HG03135 (cell line): ENCODE results near the gene TREML2.
A peak's percentile ranks its signal among the peaks of the same experiment; 100 is the strongest.
"Not testable (repeated sequence)": the region's sequence is repeated elsewhere in the genome, so short reads cannot be mapped to it uniquely, and the experiment has no call there.

Experiments
- ATAC-seq: cut with Tn5 transposase; IDR thresholded peaks from one replicate; pipeline ENCODE4 v1.9.1; 2021; ENCODE audit warnings: mild to moderate bottlenecking, moderate library complexity; ENCODE audit not compliant: unreplicated experiment

The TREML2 gene, protein sequence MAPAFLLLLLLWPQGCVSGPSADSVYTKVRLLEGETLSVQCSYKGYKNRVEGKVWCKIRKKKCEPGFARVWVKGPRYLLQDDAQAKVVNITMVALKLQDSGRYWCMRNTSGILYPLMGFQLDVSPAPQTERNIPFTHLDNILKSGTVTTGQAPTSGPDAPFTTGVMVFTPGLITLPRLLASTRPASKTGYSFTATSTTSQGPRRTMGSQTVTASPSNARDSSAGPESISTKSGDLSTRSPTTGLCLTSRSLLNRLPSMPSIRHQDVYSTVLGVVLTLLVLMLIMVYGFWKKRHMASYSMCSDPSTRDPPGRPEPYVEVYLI

DNA sequence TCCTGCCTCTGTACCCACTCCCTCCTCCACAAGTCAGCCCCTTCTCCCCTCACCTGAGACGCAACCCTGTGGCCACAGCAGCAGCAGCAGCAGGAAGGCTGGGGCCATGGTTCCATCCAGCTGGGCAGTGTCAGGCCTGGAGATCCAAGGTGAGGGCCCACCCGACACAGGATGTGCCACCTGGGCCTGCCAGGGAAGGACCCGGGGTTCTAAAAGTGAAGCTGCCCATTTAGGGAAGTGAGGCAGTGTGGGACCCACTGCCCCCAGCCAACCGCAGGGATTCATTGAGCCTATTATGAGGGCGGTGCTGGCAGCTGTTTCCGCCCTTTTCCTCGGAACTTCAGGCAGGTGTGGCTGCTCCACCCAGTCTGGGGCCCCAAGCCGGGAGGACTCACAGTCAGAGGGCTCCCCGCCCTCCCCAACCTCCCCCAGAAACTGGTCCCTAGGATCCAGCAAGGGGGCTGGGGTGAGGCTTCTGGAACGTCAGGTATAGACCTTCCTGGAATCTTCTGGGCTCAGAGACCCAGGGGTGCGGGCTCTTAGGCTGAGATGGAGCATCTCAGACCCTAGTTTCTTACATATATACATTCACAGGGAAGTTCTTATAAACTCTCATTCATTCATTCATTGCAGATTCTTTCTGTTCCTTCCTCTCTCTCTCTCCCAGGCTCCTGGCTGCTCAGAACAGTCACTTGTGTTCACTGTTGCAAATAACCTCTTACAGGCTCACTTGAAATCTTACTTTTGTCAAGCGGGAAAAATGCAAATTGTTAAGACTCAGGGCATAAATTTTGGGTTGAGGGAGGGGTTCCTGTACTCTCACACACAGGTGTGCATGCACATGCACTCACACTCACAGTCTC, at the start of gene TREML2:
TSS of gene TREML2 (minus strand) at position 249 of the 863 bp plus-strand sequence. CDS start at position 108, 141 bp downstream.
- ATAC-seq, result peak; percentile 44

DNA sequence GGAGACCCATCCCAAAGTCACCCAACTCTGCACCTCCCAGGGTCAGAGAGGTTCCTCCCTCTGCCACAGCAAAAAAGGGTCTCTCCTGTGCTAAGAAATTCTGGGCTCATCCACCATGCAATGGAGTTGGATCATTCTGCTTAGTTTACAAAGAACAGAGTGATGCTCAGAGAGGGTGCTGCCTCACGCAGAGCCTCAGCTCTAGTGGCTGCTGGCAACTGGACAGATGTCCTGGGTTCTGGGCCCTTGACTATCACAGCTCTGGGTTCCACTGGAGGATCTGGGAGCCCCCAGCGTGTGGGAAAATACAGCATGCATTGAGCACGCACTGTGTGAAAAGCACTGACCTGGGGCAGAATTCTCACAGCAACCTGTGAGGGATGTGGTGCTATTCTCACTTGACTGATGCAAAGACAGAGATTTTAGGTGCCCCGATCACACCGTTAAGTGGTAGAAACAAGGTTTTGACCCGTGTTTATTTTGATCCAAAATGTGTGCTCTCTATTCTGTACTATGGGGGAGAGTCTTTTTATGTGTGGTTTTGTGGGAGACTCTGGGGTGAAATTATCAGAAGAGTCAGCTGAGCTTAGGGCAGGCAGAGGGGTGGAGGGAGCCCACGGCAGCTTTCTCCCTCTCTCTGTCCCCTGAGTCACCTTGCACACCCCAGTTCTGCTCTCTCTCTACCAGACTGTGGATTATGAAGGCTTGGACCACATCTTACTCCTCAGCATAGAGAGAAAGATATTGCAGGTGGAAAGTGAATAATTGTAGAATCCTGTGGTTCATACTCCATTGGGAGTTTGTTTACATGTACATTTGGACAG, 47.1 kb upstream of the TREML2 start:
- ATAC-seq, result no peak

DNA sequence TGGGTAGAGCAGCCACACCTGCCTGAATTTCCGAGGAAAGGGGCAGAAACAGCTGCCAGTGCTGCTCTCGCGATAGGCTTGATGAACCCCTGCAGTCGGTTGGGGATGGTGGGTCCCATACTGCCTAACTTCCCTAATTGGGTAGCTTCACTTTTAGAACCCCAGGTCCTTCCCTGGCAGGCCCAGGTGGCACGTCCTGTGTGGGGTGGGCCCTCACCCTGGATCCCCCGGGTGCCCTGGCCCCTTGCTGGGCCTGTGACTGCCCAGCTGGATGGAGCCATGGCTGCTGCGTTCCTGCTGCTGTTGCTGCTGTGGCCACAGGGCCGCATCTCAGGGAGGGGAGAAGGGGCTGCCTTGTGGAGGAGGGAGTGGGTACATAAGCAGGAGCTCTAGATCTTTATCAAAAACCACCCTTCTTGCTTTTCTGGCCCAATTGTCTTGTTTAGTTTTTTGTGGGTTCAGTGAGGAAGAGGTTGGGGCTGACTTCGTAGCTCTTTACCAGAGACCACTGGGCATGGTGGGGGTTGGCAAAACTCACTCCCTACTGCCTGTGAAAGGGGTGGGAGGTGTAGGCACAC, 46.4 kb upstream of the TREML2 start:
- no peak for ATAC-seq

DNA sequence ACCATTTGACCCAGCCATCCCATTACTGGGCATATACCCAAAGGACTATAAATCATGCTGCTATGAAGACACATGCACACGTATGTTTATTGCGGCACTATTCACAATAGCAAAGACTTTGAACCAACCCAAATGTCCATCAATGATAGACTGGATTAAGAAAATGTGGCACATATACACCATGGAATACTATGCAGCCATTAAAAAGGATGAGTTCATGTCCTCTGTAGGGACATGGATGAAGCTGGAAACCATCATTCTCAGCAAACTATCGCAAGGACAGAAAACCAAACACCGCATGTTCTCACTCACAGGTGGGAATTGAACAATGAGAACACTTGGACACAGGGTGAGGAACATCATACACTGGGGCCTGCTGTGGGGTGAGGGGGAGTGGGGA, 45.6 kb upstream of the TREML2 start:
- ATAC-seq, result not testable (repeated sequence)

DNA sequence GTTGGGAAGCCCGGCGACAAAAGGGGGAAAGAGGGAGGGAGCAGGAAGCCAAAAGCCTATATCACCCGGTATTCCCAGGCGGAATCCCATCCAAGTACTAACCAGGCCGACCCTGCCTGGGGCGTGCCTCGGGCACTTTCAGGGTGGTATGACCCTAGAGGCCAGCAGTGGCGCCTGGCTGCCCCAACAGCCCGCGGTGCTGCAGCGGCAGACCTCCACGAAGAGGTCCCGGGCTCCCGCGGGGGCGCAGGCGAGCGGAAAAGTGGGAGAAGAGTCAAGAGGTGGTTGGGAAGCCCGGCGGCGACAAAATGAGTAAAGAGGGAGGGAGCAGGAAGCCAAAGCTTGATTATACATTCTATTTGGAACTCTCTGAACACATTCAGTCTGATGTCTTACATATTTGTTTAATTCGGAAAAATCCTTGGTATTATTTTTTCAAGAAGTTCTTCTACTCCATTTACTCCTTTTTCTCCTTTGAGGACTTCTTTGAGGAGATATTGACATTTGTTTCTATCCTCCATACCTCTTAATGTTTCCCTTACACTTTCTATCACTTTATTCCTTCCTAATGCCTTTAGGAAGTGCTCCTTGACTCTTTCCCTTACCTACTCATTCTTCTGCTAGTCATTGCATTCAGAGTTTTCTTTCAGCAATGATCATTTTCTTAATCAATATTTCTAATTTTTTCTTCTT, 38.7 kb upstream of the TREML2 start:
- ATAC-seq, result no peak

DNA sequence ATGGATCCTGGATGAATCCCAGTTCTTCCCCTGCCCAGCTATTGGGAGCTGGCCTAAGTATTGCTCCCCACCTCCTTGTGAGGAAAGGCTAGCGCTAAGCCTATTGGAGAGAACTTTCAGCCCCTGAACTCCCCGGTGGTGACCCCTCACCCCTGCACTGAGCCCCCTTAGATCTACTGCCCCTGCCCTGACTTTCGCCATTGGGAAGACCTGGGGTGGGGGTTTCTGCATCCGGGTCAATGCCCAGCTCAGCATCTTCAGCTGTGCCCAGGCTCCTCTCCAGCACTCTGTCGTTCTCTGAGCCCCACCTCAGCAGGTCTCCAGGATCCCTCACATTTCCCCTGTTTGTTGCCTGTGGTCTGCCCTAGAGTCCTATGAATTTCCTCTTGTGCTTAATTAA, 36.2 kb upstream of the TREML2 start:
- ATAC-seq, result no peak

DNA sequence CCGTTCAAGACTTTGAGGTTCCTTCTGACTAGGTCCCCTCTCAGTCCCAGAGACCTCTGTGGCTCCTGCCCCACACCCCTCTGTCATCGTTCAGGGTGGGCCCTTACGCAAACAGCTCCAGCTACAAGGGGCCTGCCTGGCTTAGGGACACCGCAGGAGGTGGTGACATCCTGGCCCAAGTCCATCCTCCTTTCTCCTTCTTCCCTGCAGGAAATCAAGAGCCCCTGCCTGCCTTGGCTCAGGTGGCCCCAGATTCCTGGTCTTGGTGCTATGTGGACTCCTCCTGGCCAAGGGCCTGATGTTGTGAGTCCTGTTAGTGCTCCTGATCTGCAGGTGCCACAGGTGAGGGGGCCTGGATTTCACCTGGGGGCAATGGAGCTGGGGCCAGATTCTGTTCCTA, 35.3 kb upstream of the TREML2 start:
- no peak for ATAC-seq

DNA sequence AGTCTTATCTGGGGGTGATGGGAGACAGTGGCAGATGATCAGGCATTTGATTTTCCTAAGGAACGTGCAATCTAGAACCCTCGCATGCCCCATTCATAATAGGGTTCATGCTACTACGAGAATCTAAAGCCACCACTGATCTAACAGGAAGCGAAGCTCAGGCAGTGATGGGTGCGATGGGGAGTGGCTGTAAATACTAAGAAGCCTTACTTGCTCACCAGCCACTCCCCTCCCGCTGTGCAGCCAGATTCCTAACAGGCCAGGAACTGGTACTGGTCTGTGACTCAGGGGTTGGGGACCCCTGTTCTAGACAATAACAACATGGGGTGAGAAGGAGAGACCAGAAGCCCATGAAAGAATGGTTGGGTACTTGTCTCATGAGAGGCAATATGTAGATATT, 31.7 kb upstream of the TREML2 start:
- ATAC-seq, result no peak

DNA sequence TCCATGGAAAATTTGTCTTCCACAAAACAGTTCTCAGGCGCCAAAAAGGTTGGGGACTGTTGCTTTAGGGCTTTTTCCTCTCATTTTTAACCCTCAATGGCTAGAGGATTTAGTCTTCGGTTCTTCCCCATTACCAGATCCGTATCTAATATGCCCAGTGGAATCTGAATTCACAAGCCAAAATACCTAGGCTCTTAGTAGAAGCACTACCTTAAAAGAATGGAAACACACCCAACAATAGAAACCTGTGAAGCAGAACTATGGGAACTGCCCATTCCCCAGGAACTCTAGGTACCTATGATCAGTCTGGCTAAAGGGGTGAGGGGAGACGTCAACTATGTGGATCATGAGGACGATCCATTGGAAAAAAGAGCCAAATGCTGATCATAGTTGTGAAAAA, 30.3 kb upstream of the TREML2 start:
- ATAC-seq, result no peak

DNA sequence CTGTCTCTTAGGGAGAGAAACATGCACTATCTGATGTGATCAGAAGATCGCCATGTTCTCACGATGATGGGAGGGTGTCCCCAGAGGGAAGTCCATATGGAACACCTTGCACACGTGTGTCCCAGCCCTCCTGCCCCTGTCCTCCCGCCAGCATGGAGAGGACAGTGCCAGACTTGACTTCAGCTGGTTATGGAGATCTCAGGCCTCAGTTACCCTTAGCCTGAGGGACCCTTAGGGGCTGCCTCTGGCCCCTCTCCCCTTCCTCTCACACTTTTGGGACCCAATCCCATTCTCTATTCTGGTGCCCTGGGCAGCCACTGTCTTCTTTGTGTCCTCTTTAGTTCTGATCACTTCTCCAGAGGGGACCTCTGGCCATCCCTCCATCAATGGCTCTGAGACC, 28.8 kb upstream of the TREML2 start:
- no peak for ATAC-seq

DNA sequence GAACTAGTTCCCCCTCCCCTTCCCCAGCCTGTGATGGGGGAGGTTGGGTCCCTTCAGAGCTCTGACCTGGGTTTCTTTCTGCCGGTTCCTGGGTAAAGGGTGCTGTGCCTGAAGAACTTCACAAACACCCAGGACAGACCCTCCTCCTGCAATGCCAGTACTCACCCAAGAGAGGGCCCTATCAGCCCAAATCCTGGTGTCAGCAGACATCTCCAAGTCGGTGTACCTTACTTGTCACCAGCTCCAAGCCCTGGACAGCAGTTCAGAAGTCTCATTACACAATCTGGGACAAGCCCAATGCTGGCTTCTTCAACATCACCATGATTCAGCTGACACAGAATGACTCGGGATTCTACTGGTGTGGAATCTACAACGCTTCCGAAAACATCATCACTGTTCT, 27.7 kb upstream of the TREML2 start:
- ATAC-seq, result no peak

DNA sequence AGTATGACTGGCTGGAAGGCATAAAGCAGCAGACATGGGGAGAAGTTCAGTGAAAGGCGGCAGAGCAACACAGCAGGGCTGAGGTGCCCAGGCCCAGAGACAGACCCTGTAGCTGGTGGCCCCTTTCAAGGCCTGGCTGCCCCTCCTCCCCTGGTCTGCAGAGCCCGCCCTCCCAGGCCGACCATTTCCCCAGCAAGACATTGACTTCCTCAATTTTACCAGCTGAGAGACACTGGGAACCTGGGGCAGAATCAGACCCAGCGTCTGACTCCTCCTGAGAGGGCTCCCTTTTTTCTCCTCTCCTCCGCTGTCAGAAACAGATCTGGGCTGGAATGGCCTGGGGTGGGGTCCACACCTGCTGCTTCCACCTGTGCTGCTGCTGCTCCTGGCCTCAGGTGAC, 27.1 kb upstream of the TREML2 start, which contains the start of gene TREML4:
TSS of gene TREML4 (plus strand) at position 254 of the 400 bp plus-strand sequence. CDS start at position 333, 79 bp downstream.
- no peak for ATAC-seq

DNA sequence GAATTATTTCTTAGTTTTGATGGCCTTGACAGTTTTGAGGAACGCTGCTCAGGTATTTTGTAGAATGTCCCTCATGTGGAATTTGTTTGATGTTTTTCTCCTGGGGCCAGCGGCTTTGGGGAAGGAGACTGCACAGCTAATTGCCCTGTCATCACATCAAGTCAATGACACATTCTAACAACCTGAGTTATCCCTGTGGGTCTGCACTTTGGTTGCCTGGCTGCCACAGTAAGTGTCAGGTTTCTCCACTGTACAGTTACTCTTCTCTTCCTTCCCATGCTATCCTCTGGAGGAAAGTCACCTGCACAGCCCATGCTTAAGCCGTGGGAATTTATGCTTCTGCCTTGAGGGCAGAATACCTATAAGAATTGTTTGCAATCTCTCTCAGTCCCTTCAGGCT, 25.8 kb upstream of the TREML2 start:
- ATAC-seq, result no peak

DNA sequence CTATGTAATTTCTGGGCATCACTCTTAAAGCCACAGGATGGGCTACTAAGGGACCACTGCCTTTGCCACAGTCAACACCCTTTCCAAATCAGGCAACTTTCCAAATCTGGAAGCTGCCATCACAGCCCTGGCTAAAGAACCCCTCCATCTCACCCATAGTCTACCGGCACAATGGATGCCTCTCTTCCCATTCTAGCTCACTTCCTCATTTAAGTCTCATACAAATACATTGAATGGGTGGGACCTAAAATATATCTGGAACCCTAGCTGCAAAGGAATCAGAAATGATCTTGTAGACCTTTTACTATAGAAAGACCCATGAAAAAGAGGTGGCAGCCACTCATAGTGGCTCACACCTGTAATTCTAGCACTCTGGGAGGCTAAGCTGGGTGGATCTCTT, 23.9 kb upstream of the TREML2 start:
- ATAC-seq, result no peak

DNA sequence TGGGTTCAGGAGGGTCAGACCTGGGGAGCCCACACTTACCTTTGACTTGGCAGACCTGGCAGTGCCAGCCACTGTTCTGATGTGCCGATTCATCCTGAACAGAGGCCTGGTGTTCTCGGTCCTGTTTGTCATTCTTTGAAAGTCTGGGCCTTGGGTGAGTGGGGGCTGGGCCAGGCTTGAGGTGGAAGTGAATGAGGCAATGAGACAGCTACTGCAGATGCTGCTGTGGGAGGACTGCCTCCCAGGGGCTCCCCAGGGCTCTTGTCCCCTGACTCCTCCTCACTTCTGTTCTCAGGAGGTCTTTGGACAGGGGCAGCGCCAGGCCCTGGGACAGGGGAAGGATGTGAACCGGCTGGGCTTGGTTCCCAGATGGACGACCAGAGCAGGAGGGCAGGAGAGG, 21.6 kb upstream of the TREML2 start:
- ATAC-seq, result no peak

DNA sequence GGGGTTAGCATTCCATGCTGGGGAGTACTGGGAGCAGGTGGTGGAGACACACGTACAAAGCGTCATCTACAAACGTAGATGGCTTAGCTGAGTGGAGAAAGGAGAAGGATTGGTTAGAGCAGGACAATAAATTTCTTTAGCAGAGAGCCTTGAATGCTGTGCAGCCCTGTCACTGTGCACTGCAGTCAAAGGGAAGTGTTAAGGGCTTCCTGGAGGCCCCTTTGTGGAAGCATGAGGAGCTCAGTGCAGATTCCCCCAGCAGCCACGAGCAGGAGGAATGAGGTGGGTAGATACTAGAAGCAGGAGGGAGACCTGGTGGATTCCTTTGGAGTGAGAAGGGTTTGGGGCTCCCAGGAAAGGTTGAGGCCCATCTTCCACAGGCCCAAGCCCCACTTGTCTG, 21.1 kb upstream of the TREML2 start:
- ATAC-seq, result no peak

DNA sequence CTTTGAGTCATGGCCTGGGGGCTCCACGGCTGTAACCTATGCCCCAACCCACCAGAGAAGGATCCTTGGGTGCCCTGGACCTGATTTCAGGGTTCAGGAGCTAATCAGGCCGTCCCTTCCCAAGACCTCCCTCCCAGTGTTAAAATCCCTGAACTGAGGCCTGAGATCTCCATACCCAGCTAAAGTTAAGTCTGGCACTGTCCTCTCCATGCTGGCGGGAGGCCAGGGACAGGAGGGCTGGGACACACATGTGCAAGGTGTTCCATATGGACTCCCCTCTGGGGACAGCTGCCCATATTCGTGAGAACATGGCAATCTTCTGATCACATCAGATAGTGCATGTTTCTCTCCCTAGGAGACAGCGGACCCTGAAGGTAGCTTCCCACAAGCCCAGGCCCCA, 15.7 kb upstream of the TREML2 start:
- ATAC-seq, result no peak

DNA sequence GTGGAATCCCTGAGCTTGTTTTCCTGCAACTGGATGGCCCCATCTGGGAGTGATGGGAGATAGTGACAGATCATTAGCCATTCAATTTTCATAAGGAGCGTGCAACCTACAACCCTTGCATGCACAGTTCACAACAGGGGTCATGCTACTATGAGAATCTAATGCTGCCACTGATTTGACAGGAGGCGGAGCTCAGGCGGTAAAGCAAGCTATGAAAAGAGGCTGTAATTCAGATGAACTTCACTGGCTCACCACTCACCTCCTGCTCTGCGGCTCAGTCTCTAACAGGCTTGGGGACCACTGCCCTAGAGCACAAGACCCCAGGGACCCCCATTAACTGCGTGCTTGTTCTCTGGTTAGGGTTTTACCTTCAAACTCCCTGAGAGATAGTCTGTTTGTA, 14.8 kb upstream of the TREML2 start:
- ATAC-seq, result no peak

DNA sequence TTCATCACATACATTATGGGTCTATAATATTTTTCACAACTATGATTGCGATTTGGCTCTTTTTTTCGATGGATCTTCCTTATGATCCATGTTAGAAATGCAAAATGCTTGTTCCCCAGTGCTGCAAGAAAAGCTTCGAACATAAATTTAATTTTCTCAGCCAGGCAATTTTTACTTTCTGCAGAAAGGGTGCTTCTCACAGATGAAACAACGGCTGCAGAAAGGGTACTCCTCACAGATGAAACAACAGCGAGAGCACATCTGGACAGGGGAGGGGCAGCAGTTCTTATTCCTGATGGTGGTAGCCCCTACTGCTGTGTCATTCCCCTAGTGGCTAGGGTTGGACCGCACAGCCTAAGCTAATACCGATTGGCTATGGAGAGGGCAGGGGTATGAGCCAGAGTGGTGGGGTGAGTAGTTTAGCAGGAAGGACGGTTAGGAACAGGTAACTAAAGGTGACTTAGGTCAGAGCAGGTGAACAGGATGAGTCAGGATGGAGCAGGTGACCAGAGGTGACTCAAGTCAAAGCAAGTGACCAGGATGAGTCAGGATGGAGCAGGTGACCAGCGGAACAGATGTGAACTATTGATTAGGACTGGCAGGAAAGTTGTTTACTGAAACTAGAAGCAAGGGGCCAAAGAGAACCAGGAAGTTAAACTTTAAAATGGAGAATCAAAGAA, 13.8 kb upstream of the TREML2 start:
- no peak for ATAC-seq
